ENCODE results near the gene INKA2.
"Not testable (repeated sequence)": the region's sequence is repeated elsewhere in the genome, so short reads cannot be mapped to it uniquely, and the experiment has no call there.

Gene INKA2

GRCh38 chr1:111749628-111750027, 10.4 kb upstream of the INKA2 start:
- no peak for DNase-seq (ENCODE audit: low read depth)

- no peak for DNase-seq (ENCODE audit: low read depth)
These were observed 8.8 kb upstream of the INKA2 start for GRCh38 chr1:111747947-111748346.

GRCh38 chr1:111747282-111747734, 8.1 kb upstream of the INKA2 start:
- no peak for DNase-seq (ENCODE audit: low read depth)

- no peak for DNase-seq (ENCODE audit: low read depth)
These were observed 7.4 kb upstream of the INKA2 start for GRCh38 chr1:111746614-111746999.

- no peak for DNase-seq (ENCODE audit: low read depth)
These were observed 6.7 kb upstream of the INKA2 start for GRCh38 chr1:111745675-111746613.

- DNase-seq (ENCODE audit: low read depth): no peak
These were observed 4.5 kb upstream of the INKA2 start for GRCh38 chr1:111743679-111744101.

- no peak for DNase-seq (ENCODE audit: low read depth)
These were observed 3.8 kb upstream of the INKA2 start for GRCh38 chr1:111742938-111743549.

GRCh38 chr1:111742292-111742691, 3.1 kb upstream of the INKA2 start:
- not testable (repeated sequence) for DNase-seq (ENCODE audit: low read depth)

GRCh38 chr1:111739925-111740765, 950 bp upstream of the INKA2 start:
- DNase-seq (ENCODE audit: low read depth): no peak

GRCh38 chr1:111738436-111739193, 580 bp downstream of the INKA2 start:
- DNase-seq (ENCODE audit: low read depth): no peak

- no peak for DNase-seq (ENCODE audit: low read depth)
These were observed 1.1 kb downstream of the INKA2 start for GRCh38 chr1:111738133-111738435.

- DNase-seq (ENCODE audit: low read depth): no peak
These were observed 1.7 kb downstream of the INKA2 start for GRCh38 chr1:111737216-111738132.

GRCh38 chr1:111736548-111737215, 2.5 kb downstream of the INKA2 start:
- no peak for DNase-seq (ENCODE audit: low read depth)

GRCh38 chr1:111735858-111736544, 3.2 kb downstream of the INKA2 start:
- DNase-seq (ENCODE audit: low read depth): no peak

GRCh38 chr1:111735321-111735720, 3.9 kb downstream of the INKA2 start:
- DNase-seq (ENCODE audit: low read depth): no peak

GRCh38 chr1:111734856-111735255, 4.3 kb downstream of the INKA2 start:
- DNase-seq (ENCODE audit: low read depth): no peak

- DNase-seq (ENCODE audit: low read depth): no peak
These were observed 4.8 kb downstream of the INKA2 start for GRCh38 chr1:111734426-111734825.

- no peak for DNase-seq (ENCODE audit: low read depth)
These were observed 5.2 kb downstream of the INKA2 start for GRCh38 chr1:111733992-111734341.

GRCh38 chr1:111733183-111733991, 5.8 kb downstream of the INKA2 start:
- no peak for DNase-seq (ENCODE audit: low read depth)

Measured in stimulated activated CD8-positive, alpha-beta memory T cell treated with anti-CD3 and anti-CD28 coated beads, Interleukin-15, amount 100 ng/mL, for 1 hour (primary cell).